Stomach (tissue), 9 donors: ENCODE results near the gene RAD52. TPM values are rescaled to one million over a fixed set of nuclear protein-coding genes. Genes with fewer than 3 reads are reported as not detected.

Experiments used
- DNase-seq, 2 donors: peaks; one replicate each; pipeline versions ENCODE4 v3.0.0 to v3.0.0-alpha.2; 2013 to 2019
- H3K27ac ChIP-seq, 5 donors: fragments of 200-600 bp in 4 of 5; sonication (generic) in 4 of 5; one replicate each; pipeline ENCODE4 v1.5.1; 2013 to 2019; ENCODE audit warnings: mild to moderate bottlenecking in 1 of 5, moderate library complexity in 1 of 5
- H3K27me3 ChIP-seq, 3 donors: fragments of 200-600 bp; sonication (generic); one replicate each; pipeline ENCODE4 v1.5.1; 2017 to 2019; ENCODE audit warnings: mixed run types in 1 of 3
- H3K36me3 ChIP-seq, 4 donors: fragments of 200-600 bp; sonication (generic); 1 replicate in 3 of 4; 2 replicates in 1 of 4; pipeline ENCODE4 v1.5.1; 2016 to 2019
- H3K4me1 ChIP-seq, 4 donors: fragments of 200-600 bp; sonication (generic); one replicate each; pipeline ENCODE4 v1.5.1; 2016 to 2019
- H3K4me3 ChIP-seq, 4 donors: fragments of 200-600 bp; sonication (generic) in 3 of 4; one replicate each; pipeline ENCODE4 v1.5.1; 2016 to 2019; ENCODE audit warnings: mild to moderate bottlenecking in 1 of 4
- H3K9me3 ChIP-seq, 4 donors: fragments of 200-600 bp; sonication (generic); one replicate each; pipeline ENCODE4 v1.5.1; 2016 to 2019
- EP300 ChIP-seq: sonication (generic); formaldehyde crosslinking; IDR thresholded peaks from one replicate; pipeline ENCODE4 v1.6.1; 2017; ENCODE audit warnings: antibody characterized with exemption
- POLR2A ChIP-seq, 4 donors: fragments of 450-650 bp; IDR thresholded peaks; one replicate each; pipeline ENCODE4 v1.6.1; 2016; ENCODE audit warnings: antibody characterized with exemption in 4 of 4, control low read depth in 2 of 4, mild to moderate bottlenecking in 1 of 4, moderate library complexity in 1 of 4
- POLR2AphosphoS5 ChIP-seq, 3 donors: sonication (generic); formaldehyde crosslinking; IDR thresholded peaks; one replicate each; pipeline ENCODE4 v1.6.1; 2016; ENCODE audit warnings: antibody characterized with exemption in 3 of 3
- WGBS, 5 donors: extraction: QIAGEN DNeasy Blood & Tissue Kit in 3 of 5; methylation state at CpG; one replicate each; pipeline versions ENCODE4 v1.1.5 to v1.1.7; 2013 to 2018; 5-methylcytosine and 5-hydroxymethylcytosine counted together
- intact Hi-C: fragments of 100-400 bp; cut with DNase I; formaldehyde crosslinking; loops from one replicate; pipeline ENCODE4 v1.15.1; 2023; ENCODE audit warnings: low total_unique reads
- polyA plus RNA-seq, 3 donors: library from polyadenylated mRNA; stranded (reverse); fragments of 200-250 nt; gene quantifications; one replicate each; pipeline ENCODE4 v1.2.3, GENCODE V29; 2013
- total RNA-seq, 5 donors: library from RNA; depleted of rRNA; stranded (reverse); fragments of >200 nt; gene quantifications; one replicate each; pipeline versions ENCODE4 v1.1.0 to v1.2.3, GENCODE V29; 2014 to 2016
- TF ChIP-seq, protein P1 (sequence below), 7 experiments: fragments of 450-650 bp in 4 of 7; fragments of 200-600 bp in 3 of 7; sonication (generic) in 3 of 7; IDR thresholded peaks; one replicate each; pipeline ENCODE4 v1.5.1; 2016 to 2019; ENCODE audit warnings: antibody characterized with exemption in 7 of 7, control low read depth in 2 of 7, mild to moderate bottlenecking in 1 of 7
- donor health status: healthy with polysubstance abuse.
- donor health status: Bipolar disorder and iron deficiency.
- donor health status: healthy.

Gene RAD52
- total and polyA plus RNA-seq, 8 donors, result 2.3 to 62.9 (median 11.2) TPM

DNA sequence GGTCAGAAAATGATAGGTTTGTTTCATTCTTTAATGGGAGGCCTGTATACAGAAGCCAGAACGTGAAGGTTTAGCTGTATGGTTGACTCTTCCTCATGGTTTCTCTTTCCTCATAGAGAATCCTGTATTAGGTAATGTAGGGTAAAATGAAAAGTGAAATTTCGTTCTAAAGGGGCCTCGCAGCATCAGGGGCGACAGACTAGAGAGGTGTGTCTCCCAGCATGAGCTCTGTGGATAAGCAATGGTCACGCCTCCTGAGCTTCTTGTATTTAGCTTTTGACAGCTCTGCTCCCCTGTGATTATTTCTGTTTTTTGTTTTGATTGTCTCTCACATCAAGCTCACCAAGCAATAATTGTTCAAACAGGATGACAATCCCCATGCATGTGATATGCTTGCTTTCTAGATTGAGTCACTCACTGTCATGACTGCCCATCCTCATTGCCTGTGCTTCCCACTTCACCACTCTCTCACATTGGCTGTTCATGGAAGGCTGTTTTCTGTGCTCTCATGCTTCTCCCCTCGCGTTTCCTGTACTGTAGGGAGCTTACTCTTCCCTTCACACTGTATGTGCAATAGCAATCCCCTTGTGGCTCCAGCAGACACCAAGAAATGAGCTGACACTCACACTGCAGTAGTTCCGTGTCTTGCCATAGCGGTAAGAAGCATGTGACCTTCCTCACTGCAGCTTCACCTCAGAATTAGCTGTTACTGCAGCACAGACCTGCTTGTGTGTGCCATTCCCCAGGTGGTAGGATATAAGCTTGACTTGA lies 44.0 kb downstream of the RAD52 start:
- intact Hi-C loops, result no loop called here
- H3K27ac ChIP-seq, result no peak overlapping the region
- peaks cover 0 to 25% (median under 1%) of the 10 kb centered on the region in 4 donors for H3K4me1 ChIP-seq
- H3K27me3 ChIP-seq, result no peaks in the 10 kb centered on the region
- WGBS, 5 donors, result 85 to 92% (median 88%) methylated on average over 9 of the region's 9 CpGs
- TF ChIP-seq POLR2A (IDR thresholded peaks at IDR 0.05) (no peak), POLR2AphosphoS5 (IDR thresholded peaks at IDR 0.05) (no peak), EP300 (no peak)
- TF ChIP-seq, protein P1, sequence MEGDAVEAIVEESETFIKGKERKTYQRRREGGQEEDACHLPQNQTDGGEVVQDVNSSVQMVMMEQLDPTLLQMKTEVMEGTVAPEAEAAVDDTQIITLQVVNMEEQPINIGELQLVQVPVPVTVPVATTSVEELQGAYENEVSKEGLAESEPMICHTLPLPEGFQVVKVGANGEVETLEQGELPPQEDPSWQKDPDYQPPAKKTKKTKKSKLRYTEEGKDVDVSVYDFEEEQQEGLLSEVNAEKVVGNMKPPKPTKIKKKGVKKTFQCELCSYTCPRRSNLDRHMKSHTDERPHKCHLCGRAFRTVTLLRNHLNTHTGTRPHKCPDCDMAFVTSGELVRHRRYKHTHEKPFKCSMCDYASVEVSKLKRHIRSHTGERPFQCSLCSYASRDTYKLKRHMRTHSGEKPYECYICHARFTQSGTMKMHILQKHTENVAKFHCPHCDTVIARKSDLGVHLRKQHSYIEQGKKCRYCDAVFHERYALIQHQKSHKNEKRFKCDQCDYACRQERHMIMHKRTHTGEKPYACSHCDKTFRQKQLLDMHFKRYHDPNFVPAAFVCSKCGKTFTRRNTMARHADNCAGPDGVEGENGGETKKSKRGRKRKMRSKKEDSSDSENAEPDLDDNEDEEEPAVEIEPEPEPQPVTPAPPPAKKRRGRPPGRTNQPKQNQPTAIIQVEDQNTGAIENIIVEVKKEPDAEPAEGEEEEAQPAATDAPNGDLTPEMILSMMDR (IDR thresholded peaks at IDR 0.05), result no peak
- DNase-seq, result no peak
- no peaks in the 10 kb centered on the region for H3K9me3 ChIP-seq
- H3K36me3 ChIP-seq, result peaks cover 57 to 100% (median 99%) of the 10 kb centered on the region in 4 donors
- H3K4me3 ChIP-seq, result no peak overlapping the region

DNA sequence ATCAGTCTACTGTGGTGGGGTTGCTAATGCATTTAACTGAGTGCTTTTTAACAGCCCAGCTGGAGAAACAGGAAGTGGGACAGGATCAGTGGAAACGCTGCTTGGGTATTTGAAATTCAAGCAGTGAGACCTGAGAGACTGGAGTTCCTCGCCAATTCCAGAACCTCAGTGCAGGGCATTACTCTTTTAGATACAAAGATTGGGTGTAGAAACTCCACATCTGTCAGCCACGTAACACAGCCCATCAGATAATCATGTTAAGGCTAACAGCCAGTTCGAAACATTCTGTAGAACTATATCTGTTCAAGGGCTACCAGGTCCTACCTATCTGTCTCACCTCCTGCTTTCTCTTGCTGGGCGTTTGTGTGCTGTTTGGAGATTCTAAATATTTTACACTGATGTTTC lies 45.5 kb downstream of the RAD52 start:
- H3K4me3 ChIP-seq, result no peak overlapping the region
- H3K36me3 ChIP-seq, result peaks cover 63 to 100% (median 100%) of the 10 kb centered on the region in 4 donors
- TF ChIP-seq POLR2AphosphoS5 (IDR thresholded peaks at IDR 0.05), result no peak
- TF ChIP-seq, protein P1 (IDR thresholded peaks at IDR 0.05), result no peak
- TF ChIP-seq EP300, result no peak
- TF ChIP-seq POLR2A (IDR thresholded peaks at IDR 0.05), result no peak
- H3K27ac ChIP-seq, result no peak overlapping the region
- WGBS, 5 donors, result 62 to 78% (median 67%) methylated on average over 5 of the region's 5 CpGs
- peak in 1 of 2 donors; percentile 22 for DNase-seq
- intact Hi-C loops, result no loop called here
- no peaks in the 10 kb centered on the region for H3K9me3 ChIP-seq
- no peaks in the 10 kb centered on the region for H3K27me3 ChIP-seq
- peaks cover 0 to 22% (median 0%) of the 10 kb centered on the region in 4 donors for H3K4me1 ChIP-seq

DNA sequence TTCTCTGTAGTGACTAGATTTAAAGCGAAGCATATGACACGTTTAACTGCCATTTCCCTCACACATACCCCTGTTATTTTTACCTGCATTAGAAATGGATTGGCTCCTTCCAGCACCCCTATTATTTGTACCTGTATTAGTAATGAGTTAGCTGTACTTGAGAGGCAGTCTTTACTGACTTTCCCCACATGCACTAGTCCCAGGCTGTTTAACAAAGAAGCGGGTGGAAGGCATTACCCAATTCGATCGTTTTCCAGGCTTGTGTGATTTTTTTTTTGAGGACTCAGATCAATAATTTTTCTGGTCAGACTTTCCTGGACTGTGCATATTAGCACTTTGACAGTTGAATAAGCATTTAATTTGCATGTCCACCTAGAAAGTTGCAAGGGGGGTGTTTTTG lies 46.4 kb downstream of the RAD52 start:
- intact Hi-C loops, result no loop called here
- no peaks in the 10 kb centered on the region for H3K9me3 ChIP-seq
- H3K4me3 ChIP-seq, result no peak overlapping the region
- peaks cover 0 to 22% (median 0%) of the 10 kb centered on the region in 4 donors for H3K4me1 ChIP-seq
- no peaks in the 10 kb centered on the region for H3K27me3 ChIP-seq
- no peak for TF ChIP-seq POLR2A (IDR thresholded peaks at IDR 0.05)
- TF ChIP-seq, protein P1 (IDR thresholded peaks at IDR 0.05), result no peak
- TF ChIP-seq POLR2AphosphoS5 (IDR thresholded peaks at IDR 0.05), result no peak
- no peak for TF ChIP-seq EP300
- peaks cover 59 to 100% (median 100%) of the 10 kb centered on the region in 4 donors for H3K36me3 ChIP-seq
- no peak overlapping the region for H3K27ac ChIP-seq
- no peak for DNase-seq
- WGBS, 5 donors, result 83 to 96% (median 87%) methylated on average over 5 of the region's 5 CpGs

DNA sequence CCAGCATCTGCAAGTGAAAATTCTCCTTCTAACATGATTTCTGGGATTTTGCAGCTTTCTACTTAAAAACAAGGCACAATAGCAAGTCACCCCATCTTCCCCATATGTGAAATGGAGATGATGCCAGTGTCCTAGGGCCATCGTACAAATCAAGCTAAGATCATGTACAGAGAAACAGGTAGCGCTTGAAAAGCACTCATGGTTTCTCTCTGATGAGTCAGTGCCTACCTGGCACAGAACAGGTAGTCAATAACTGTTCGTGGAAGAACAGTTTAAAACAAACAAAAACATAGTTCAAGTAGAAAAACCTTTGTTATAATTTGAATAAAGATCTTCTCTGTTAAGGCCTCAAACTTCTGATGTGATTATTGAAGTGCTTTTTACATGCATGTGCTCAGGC lies 46.9 kb downstream of the RAD52 start:
- 71 to 80% (median 75%) methylated on average over 3 of the region's 3 CpGs for WGBS, 5 donors

More for the DNA sequence above, 46.9 kb downstream of the RAD52 start:
- Histone ChIP-seq H3K4me3 (no peak overlapping the region), H3K4me1 (peaks cover 0 to 22% (median 0%) of the 10 kb centered on the region in 4 donors), H3K36me3 (peaks cover 62 to 100% (median 100%) of the 10 kb centered on the region in 4 donors), H3K9me3 (no peaks in the 10 kb centered on the region), H3K27ac (no peak overlapping the region), H3K27me3 (no peaks in the 10 kb centered on the region)
- intact Hi-C loops, result no loop called here
- no peak for DNase-seq
- TF ChIP-seq EP300, result no peak
- TF ChIP-seq, protein P1 (IDR thresholded peaks at IDR 0.05), result no peak
- no peak for TF ChIP-seq POLR2AphosphoS5 (IDR thresholded peaks at IDR 0.05)
- no peak for TF ChIP-seq POLR2A (IDR thresholded peaks at IDR 0.05)
